ENCODE data around the gene PHC2.
A peak's percentile ranks its signal among the peaks of the same experiment; 100 is the strongest.

PHC2 gene

DNA sequence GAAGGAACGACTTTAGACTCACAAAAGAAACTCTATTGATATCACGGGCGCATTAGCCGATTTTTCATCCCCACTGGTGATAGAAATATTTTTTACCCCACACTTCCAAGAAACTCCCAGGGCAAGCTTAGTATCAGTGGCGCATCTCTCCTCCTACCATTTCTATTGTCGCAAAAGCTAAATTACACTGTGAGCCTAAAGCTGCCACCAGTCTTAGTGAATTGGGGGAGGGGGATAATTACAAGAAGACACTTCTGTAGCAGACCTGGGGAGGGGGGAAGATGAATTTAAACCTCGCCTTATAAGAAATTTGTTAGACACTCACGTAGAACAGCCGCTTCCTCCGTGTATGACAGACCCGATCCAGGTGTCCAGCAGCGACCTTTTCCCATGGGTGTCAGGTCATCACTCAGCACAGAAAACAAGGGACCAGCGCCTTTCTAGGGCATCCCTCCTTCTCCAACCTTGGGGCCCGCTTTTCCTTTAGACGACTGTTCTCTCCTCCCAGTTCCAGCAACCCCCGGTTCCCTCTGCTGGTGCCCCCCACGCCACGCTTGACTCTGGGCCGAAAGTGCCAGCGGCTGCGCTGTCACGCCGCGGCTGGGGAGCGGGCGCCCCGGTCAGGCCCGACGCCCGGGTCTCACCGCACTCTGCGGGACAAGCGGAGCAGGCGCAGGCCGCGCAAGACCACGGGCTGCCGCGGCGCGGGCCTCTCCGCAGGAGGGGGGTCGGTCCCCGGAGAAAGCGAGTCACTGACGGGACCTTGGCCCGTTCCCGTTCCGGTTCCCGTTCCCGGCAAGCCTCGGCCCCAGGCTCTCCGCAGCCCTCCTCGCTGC lies 821 bp downstream of the PHC2 start:
- peak; percentile 19 for DNase-seq (ENCODE audit: low spot score)
- TF ChIP-seq, protein P1, sequence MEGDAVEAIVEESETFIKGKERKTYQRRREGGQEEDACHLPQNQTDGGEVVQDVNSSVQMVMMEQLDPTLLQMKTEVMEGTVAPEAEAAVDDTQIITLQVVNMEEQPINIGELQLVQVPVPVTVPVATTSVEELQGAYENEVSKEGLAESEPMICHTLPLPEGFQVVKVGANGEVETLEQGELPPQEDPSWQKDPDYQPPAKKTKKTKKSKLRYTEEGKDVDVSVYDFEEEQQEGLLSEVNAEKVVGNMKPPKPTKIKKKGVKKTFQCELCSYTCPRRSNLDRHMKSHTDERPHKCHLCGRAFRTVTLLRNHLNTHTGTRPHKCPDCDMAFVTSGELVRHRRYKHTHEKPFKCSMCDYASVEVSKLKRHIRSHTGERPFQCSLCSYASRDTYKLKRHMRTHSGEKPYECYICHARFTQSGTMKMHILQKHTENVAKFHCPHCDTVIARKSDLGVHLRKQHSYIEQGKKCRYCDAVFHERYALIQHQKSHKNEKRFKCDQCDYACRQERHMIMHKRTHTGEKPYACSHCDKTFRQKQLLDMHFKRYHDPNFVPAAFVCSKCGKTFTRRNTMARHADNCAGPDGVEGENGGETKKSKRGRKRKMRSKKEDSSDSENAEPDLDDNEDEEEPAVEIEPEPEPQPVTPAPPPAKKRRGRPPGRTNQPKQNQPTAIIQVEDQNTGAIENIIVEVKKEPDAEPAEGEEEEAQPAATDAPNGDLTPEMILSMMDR (IDR thresholded peaks at IDR 0.05; ENCODE audit: extremely low read depth, missing control alignments), result no peak

DNA sequence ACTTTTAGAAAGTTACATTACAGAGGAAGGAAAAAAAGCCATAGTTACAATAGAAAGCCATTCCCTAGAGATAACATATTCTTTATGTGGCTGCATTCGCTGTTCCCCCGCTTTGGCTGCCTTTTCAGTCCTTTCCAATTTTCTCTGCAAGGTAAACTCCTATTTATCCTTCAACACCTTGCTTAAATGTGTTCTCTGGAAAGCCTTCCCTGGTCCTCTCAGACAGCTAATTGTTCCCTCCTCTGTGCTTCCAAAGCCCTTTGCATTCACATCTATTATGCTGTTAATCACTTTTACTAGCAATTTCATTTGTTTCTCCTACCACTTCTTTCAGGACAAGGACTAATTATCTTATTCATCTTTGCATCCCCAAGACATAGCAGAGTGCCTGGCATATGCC lies 1.6 kb downstream of the PHC2 start:
- DNase-seq (ENCODE audit: low spot score), result no peak

DNA sequence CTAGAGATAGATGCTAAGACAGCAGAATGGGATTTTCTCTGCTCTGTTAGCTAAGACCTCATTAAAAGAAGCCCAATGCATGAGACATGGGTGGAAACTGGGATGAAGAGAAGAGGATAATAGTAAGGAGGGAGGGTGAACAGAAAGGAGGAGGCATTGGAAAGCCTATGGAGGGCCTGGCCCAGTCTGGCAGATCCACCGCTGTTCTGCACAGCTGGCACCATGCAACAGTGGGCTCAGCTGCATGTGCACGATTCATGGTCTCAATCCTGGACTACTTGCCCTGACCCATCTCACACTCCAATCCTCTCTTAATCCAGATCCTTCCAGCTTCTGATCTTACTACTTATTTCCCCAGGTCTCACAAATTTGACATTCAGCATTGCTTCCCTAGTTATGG lies 2.2 kb downstream of the PHC2 start:
- DNase-seq (ENCODE audit: low spot score), result no peak
- TF ChIP-seq, protein P1 (IDR thresholded peaks at IDR 0.05; ENCODE audit: extremely low read depth, missing control alignments), result no peak

More for the DNA sequence above, 1.6 kb downstream of the PHC2 start:
- TF ChIP-seq, protein P1 (IDR thresholded peaks at IDR 0.05; ENCODE audit: extremely low read depth, missing control alignments), result no peak

DNA sequence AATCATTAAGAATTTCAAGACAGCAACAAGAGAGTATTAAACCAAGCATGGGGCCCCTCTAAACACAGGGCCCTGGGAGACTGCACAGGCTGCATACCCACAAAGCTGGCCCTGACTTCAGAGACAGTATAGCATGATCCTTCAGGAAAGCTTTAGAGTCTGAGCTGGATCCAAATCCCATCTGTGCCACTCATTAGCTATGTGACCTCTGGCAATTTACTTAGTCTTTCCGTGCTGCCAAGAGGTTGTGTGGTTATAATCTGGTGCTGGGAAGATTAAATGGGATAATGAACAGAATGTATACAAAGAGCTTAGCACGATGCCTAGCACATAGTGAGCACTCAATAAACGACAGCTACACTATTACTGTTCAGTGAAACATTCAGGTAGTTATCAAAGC lies 4.0 kb downstream of the PHC2 start:
- TF ChIP-seq, protein P1 (IDR thresholded peaks at IDR 0.05; ENCODE audit: extremely low read depth, missing control alignments), result no peak
- DNase-seq (ENCODE audit: low spot score), result no peak

DNA sequence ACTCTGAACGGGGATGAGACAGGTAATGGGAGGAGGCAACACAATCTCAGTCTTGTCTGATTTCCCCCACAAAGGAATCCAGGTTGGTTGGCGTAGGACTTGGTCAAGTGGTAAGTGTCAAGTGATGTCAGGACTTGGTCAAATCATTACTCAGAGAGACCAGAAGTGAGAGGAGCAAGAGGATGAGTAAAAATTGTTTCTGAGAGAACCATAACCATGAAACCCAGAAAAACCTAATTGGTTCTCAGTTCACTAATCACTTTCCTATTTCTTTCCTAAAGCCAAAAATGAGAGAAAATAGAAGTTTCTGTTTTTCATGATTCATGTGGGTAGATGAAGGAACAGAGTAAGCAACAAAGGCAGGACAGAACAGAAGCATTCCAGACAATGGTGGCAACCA lies 5.0 kb downstream of the PHC2 start:
- peak; percentile 43 for DNase-seq (ENCODE audit: low spot score)
- TF ChIP-seq, protein P1 (IDR thresholded peaks at IDR 0.05; ENCODE audit: extremely low read depth, missing control alignments), result no peak

DNA sequence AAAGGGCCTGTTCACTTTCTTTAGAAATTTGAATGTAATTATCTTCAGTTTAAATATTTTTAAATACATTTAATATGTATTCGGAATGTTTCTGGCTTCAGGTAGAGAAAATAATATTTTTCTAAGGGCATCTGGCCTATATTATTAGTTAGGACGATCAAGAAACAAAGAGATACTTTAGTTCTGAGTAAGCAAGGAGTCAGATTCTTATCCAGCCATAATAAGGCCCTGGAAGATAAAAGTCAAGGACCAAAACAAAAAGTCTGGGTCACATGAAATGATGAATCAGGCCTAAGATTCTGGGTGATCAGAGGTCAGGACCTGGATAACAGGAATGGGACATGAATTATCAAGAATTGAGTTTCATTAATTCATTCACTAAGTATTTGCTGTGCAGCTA lies 6.3 kb downstream of the PHC2 start:
- DNase-seq (ENCODE audit: low spot score), result no peak
- TF ChIP-seq, protein P1 (IDR thresholded peaks at IDR 0.05; ENCODE audit: extremely low read depth, missing control alignments), result no peak

DNA sequence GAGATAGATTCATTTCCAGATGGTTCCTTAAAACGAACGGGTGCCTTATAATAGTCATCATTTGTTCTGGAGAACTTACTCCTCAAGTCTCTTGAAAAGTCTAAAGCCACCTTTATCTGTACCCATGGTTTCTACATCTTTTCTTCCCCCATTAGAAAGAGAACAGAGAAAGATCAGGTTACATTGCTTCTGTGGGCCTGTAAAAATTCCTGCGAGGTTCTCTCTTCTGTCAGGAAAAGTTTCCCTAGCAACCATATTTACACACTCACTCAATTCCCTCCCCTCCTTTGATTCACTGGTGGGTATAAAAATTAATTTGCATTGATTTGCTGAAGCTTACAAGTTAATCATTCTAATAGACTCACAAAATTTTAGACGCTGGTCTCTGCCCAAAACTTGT lies 6.7 kb downstream of the PHC2 start:
- TF ChIP-seq, protein P1 (IDR thresholded peaks at IDR 0.05; ENCODE audit: extremely low read depth, missing control alignments), result no peak
- no peak for DNase-seq (ENCODE audit: low spot score)

All from GM20000 (cell line).